22Rv1 (cell line): ENCODE measurements around the gene TP53BP2.

Experiments
- H3K27ac ChIP-seq: fragments of 450-650 bp; 2 replicates; pipeline ENCODE4 v1.5.1; 2017
- CTCF ChIP-seq: fragments of 450-650 bp; IDR thresholded peaks from 2 replicates; pipeline ENCODE4 v1.5.1; 2017; ENCODE audit warnings: mild to moderate bottlenecking
- ZFX ChIP-seq: fragments of 450-650 bp; IDR thresholded peaks from 2 replicates; pipeline ENCODE4 v1.6.1; 2017; ENCODE audit warnings: antibody characterized with exemption, borderline replicate concordance

TP53BP2 gene

GRCh38 chr1:223775054-223775453 lies 70.7 kb downstream of the TP53BP2 start:
- TF ChIP-seq ZFX = no peak
- TF ChIP-seq CTCF = no peak
- no peak overlapping the region for H3K27ac ChIP-seq

DNA sequence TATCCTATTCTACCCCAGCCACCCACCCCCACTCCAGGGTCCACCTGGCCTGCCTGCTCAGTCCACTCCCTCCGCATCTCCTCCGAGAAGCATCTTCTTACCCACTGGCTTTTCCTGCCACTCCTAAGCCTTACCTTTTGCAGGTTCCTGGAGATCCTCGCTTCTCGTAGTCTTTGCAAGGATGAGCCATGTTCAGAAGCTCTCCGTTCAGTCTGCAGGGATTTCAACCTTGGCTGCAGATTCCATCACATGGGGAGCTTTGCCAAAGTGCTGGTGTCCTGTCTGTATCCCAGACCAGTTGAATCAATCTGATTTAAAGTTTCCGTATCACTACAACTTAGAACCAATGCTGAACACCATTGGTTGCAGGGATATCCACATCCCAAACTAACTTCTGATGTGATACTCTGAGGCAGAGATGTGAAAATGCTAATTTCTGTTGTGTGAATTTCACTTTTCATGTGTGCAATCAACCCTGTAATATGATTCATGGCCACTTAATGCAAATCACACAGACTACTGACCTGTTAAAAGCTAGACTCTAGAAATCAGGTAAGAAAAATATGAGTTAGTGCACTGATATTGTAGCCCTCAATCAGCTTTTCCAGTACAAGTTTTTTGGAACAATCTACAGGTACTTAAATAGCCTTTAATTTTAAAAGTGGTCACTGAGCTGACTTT lies 71.5 kb downstream of the TP53BP2 start:
- H3K27ac ChIP-seq = no peak overlapping the region
- no peak for TF ChIP-seq CTCF
- TF ChIP-seq ZFX = no peak

- TF ChIP-seq ZFX = no peak
- no peak for TF ChIP-seq CTCF
- no peak overlapping the region for H3K27ac ChIP-seq
Observed at GRCh38 chr1:223772771-223773160, 73.0 kb downstream of the TP53BP2 start.

GRCh38 chr1:223771814-223772770 lies 73.7 kb downstream of the TP53BP2 start:
- no peak overlapping the region for H3K27ac ChIP-seq
- TF ChIP-seq ZFX (no peak), CTCF (no peak)

DNA sequence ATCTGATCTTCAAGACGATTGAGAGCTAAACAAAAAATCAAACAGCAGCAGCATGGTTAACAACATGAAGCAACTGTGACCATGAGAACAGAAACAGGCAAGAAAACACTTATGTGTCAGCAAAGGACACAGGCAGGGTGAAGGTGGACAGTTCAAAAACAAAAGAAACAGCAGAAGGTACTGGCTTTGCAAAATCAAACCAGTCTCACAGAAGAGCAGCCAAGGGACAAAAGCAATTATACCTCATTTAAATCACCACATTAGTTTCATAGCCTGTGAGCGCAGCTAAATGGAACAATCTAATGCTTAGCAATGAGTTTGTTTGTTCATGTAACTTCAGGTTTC lies 74.3 kb downstream of the TP53BP2 start:
- no peak overlapping the region for H3K27ac ChIP-seq
- TF ChIP-seq ZFX (no peak), CTCF (no peak)

DNA sequence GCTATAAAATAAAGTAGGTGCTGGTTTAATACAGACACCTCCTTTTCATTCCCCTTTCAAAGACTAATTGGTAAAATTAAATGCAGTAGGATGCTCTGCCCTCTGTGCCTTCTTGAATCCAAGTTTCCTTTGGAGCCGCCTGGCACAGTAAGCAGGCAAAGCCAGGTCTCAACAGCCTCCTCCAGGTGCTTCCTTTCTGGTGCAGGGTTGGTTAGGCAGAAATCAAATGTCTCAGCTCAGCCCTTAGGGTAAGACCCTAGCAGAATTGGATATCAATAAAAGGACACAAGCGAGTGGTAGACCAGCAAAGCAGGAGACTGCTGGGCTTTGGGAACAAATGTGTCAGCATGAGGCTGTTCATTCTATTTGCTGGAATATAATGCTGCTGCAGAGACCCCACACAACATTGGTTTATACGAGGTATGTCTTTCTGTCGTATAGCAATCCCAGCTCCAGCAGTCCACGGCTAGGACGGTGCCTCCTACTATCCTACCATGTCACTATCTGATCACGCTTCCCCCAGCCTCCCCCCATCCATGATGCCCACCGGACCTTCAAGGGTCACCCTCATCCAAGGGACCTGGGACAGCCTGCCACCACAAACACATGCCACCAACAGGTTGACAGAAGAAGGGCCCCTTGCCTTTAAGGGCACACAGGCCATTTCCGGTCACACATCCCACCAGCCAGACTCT lies 75.0 kb downstream of the TP53BP2 start:
- H3K27ac ChIP-seq = no peak overlapping the region
- no peak for TF ChIP-seq ZFX
- TF ChIP-seq CTCF = no peak
